ENCODE results near the gene FHIT.
A peak's percentile ranks its signal among the peaks of the same experiment; 100 is the strongest.

The FHIT gene

DNA sequence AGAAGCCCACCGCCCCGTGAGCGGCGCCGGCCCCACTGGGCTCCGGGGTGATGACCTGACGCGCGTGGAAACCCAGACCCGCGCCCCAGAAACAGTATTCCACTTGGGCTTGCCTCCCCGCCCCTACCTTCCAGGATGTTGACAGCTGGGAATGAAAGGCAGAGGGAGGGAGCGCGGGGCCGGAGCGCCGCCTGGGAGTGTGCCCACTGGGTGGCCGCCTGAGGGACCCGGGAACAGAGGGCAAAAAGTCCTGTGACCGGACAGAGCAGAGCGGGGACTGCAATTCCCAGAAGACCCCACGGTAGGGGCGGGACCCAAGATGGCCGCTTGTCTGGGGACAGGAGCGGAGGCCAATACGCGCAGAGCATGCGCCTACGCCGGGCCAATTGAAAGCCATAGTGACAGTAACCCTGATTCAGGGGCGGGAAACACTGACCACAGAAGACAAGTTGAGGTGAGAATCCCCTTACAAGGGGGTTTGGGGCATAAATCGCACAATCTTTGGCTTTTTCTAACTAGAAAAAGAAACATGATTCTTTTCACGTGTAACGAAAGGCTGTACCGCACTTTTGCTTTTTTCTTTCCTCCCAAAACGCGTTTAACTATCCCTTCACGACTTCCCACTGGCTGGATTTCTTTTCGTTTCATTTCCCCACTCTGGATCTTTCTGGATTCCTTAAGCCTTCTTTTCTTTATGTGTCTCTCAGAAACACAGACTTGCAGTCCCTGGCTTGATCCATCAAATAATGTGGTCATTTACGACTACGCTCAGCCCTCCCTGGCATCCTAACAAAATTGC is at the start of gene FHIT:
Gene FHIT, minus strand, starts transcription at position 279 of the 799 bp plus-strand sequence.
- peak; percentile 73 to 84 for DNase-seq (ENCODE audit: low read depth in 2 of 2)

DNA sequence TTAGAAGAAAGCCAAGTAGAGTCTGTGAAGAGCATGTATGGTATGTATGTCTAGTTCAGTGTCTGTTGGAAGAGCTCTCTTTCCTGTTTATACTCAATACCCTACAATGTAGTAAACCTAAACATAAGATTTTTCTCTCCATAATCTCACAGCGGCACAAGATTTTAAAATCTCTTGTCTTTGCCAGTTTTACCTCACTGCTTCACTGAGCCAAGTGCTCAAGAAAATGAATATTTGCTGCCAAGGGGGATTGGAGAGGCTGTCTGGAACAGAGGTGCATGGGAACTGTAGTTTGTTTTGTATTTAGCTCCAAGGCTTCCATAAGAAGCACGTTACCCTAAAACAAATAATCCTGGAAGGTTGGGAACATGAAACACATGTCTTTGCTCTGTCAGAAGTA is 49.5 kb upstream of the FHIT start:
- DNase-seq (ENCODE audit: low read depth in 2 of 2), result no peak

DNA sequence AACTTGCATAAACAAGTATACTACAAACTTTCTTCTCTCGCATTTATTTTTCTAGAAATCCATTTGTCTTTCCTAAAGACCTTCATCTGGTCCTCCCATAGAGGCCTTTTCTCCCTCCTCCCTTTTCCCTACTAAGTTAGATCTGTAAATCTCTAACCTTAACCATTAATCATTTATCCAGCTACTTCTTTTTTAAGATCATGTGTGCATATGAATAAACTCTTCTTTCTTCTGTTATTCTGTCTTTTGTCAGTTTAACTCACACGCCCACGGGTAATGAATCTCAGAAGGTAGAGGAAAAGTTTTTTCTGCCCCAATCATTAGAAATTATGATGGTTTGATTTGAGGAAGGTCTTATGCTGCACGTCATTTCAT is 48.7 kb upstream of the FHIT start:
- DNase-seq (ENCODE audit: low read depth in 2 of 2), result no peak

DNA sequence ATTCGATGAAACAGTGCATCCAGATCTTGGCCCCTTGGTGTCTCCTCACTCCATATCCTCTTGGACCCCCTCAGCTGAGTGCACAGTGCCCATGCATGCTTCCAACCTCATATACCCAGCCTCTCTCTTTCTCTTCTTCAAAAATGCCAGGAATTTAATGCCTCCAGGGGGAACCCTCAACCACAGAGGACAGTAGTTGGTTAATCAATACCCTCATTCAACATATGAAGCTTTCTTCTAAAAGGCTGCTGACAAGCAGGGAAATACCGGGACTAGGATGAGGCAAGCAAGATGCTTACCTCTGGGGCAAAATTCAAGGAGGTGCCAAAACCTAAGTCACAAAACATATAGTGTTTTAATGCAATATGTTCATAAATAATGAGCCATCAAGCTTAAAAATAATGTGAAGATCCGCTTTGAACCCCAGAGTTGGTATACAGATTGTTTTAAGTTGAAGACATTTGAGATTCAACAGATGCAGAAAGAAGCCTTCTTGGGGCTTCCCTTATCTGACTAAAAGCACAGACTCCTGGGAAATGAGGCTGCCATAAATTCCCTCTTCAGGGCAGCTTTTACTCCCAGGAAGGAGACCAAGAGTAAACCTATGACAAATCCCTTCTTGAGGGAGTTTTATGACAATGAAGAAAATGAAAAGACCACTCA is 48.2 kb upstream of the FHIT start:
- DNase-seq (ENCODE audit: low read depth in 2 of 2), result no peak

DNA sequence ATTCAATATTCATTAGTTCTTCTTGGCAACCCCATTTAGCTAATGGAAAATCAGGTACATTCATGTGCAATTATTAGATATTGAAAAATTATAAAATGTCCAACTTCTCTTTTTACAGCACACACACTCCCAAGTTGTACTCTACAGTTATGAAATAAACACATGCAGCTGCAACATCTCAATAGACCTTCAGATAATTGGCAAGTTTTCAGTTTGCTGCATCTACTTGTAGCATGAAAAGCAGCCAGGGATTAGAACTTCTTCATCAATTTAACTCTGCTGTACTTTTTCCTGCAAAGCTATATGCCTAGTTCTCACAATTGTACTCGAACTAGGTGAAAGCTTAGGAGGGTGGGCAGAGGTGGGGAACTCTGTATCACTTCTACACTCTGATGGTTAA is 46.6 kb upstream of the FHIT start:
- no peak for DNase-seq (ENCODE audit: low read depth in 2 of 2)

DNA sequence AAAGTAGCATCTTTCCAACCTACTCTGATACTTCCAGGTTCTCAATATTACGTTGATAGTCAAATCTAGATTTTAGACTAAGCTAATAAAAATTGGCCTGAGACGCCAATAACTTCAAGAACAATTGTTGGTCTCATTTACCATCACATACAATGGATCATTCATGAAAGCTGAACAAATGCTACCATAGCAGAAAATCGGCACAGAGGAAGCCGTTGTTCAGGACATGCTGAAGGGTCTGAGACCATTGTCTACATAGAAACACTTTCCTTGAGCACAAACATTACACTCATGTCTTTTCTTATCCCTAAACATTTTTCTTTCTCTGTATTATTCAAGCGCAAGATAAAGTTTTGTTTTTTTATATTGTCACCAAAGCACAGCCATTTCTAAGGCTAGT is 37.2 kb upstream of the FHIT start:
- DNase-seq (ENCODE audit: low read depth in 2 of 2), result no peak

DNA sequence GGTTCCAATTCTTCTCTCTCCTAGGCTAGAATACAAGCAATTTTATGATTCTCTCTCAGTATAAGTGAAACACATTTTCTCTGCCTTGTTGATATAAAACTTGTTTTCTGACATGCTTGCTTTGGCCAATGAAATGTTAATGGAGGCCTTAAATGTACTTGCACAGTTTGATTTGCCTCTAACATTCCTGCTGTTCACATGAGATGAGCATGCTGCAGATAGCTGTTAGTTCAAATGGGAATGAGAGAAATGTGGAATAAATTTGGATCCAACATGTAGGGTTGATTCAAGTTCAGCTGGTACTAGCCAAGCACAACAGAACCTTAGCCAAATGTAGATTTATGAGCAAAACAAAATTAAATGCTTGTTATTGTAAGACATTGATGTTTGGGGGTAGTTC is 32.6 kb upstream of the FHIT start:
- no peak for DNase-seq (ENCODE audit: low read depth in 2 of 2)

DNA sequence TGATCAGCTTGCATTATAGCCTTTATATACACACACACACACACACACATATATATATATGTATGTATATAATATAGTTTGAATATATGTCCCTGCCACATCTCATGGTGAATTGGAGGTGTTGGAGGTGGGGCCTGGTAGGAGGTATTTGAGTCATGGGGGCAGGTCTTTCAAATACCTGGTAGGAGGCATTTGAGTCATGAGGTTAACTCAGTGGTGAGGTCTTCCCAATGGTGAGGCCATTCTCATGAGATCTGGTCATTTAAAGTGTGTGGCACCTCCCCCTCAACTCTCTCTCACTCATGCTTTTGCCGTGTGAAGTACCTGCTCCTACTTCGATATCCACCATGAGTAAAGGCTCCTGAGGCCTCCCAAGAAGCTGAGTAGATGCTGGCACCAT is 27.5 kb upstream of the FHIT start:
- DNase-seq (ENCODE audit: low read depth in 2 of 2), result no peak

DNA sequence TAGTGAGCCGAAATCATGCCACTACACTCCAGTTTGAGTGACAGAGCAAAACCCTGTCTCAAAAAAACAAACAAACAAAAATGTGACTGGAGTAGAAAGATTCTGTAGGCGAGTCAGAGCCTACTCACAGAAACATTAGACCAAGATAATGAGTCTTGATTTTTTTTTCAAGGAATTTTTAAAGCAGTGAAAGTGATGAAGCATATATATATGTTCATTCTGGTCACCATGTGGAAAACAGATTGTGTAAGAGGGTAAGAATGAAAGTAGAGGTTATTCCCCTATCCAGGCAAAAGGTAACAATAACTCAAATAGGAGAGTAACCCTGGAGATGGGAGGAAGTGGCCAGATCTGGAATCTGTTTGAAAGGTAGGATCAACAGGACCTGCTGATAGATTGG is 26.2 kb upstream of the FHIT start:
- no peak for DNase-seq (ENCODE audit: low read depth in 2 of 2)

DNA sequence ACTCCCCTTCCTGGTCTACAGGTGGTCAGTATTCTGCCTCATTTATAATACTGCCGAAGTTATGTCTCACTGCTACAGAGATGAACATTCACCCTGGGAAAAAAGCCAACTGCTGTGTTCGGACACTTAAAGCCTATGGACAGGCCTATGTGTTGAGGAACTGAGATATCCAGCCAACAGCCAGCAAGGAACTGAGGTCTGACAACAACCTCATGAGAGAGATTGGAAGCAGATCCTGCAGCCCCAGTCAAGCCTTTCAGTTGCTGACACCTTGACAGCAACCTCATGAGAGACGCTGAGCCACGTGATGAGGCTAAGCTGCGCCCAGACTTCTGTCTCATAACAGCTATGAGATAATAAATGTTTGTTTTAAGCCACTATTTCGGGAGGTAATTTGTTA is 18.2 kb upstream of the FHIT start:
- DNase-seq (ENCODE audit: low read depth in 2 of 2), result no peak

DNA sequence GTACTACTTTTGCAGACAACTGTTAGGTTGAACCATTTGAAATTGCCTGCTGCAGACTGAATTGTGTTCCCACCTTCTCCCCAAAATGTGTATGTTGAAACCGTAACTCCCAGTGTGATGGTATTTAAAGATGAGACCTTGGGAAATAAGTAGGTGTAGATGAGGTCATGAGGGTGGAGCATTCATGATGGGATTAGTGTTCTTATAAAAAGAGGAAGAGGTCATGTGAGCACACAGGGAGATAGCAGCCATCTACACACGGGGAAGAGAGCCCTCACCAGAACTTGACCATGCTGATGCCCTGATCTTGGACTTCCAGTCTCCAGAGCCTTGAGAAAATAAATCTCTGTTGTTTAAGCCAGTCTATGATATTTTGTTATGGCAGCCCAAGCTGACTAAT is 17.4 kb upstream of the FHIT start:
- no peak for DNase-seq (ENCODE audit: low read depth in 2 of 2)

DNA sequence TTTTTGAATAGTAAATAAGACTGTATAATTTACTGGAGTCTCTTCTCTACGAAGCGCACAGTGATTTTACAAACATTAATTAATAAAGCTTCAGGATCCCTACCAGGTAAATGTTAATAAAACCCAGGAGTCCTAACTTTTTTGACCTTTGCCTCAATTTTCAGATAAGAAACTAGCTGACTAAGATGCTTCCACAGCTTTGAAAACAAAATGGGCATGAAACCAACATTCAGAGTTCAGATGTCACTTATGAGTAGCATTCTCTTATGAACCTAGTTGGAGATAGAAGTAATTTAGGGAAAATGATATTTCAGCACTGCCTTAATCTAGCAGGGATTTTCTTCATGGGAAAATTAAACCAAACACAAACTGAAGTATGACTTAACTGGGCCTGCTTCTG is 13.0 kb upstream of the FHIT start:
- no peak for DNase-seq (ENCODE audit: low read depth in 2 of 2)

DNA sequence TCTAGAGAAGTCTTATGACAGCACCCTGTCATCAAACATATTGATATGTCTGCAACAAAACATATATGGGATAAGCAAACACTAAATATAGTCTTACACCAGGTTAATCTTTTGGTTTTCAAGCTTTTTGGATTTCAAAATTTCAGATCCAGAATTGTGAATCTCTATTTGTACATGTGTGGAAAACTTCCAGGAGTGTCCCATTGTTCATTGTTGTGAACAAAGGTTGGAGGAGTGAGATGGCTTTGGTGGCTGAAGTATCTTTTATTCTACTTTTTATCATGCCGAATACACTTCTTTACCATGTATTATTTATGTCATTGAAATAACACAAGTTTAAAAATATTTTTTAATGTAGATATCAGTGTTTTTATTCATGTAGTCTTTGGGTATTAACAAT is 5.9 kb upstream of the FHIT start:
- DNase-seq (ENCODE audit: low read depth in 2 of 2), result no peak

DNA sequence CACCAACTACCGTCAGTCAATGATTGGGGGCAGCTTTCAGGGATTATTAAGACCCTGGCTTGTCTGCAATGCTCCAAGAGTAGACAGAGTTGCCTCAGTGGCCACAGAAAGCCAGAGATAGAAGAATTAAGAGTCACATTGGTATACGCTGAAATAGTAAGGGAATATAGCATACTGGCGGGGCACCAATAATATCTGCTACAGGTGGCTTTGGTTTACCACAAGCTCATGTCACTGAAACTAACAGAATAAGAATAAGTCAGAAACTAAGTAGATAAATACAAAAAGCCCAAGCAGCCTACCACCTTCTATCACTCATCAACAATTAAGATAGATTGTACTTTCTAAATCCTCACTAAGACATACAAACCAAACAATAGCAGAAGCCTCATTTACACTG is 2.5 kb upstream of the FHIT start:
- DNase-seq (ENCODE audit: low read depth in 2 of 2), result no peak

DNA sequence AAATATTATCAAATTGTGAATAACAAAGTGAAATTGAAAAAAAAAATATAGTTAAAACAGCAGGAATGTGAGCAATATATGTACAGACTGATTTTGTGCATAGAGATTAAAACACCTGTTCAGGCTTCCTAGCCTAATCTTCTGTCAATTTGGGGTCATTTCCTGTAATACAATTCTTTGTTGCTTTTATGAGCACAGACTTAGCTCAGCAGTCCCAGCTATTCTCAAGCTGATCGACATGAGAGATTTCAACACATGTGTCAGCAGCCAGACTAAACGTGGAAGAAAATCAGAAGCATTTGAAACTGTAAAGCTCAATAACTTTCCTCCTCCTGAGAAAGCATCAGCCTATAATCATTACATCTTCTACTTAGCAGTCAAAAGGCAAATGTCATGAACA is 1.6 kb upstream of the FHIT start:
- DNase-seq (ENCODE audit: low read depth in 2 of 2), result no peak

DNA sequence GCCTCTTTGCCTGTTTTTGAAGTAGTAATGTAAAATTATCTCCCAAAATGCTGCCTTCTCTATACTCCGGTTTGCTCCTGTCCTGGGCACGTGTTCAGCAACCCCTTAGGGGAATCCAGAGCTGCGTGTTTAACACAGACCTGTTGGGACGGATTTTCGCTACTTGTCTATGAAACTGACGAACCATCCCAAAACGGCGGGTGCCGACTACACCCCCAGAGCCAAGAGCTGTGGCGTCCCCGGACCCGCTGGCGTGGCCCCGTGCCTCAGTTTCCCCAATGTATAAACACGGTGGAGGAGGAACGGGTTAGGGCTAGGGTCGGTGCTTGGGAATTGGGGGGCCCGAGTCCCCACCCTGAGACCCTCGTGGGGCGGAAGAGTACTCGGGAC is 473 bp downstream of the FHIT start:
- DNase-seq (ENCODE audit: low read depth in 2 of 2), result peak in 1 of 2 donors; percentile 4

DNA sequence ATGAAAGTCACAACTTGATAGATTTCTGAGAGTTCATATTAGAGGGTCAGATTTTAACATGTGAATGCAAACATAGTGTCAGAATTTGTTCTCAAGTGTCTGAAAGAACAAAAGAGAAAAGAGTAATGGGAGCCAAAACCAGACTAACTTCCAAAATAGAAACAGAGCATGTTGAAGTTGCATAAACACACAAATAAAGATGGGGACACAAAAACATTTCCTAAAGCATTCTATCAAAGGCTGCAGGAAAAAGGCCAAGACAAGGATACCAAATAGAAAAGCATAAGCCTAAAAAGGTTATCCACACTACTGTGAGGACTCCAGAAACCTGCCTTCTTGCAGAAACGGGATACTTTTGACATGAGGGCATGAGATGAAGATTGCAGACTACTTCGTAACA is 2.8 kb downstream of the FHIT start:
- no peak for DNase-seq (ENCODE audit: low read depth in 2 of 2)

DNA sequence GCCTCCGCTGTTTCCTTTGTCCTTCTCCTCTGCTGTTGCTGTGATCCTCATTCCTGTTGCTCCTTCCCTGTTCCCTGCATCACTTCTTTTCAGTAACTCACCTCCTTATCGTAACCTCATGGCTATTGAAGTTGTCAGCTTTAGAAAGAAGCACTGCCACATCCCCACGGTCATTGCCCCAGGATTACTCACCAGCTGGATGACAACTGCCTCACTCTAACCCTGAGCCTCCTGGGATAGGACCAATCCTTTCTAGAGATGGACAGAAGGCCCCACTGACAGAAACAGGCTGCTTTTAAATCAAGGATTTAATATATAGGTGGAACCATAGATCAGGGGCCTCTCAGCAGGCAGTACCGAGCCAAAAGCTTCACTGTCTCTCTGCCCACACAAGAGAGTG is 4.1 kb downstream of the FHIT start:
- DNase-seq (ENCODE audit: low read depth in 2 of 2), result no peak

DNA sequence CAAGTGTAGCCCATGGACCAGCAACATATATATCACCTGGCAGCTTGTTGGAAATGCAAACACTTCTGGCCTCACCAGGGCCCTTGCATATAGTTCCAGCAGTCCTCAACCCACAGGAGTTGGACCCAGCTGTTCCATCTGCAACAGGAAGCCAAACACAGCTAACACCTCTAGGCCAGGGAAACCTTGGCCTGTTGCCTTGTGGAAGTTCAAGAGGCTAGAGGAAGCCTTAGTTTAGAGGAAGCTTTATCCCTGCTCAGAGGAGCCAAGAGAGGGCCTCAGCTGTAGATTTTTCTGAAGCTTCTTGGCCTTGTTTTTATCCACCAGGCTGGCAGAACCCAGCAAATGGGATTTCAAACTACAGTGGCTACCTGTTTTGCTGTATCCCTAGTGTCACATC is 11.4 kb downstream of the FHIT start:
- no peak for DNase-seq (ENCODE audit: low read depth in 2 of 2)

DNA sequence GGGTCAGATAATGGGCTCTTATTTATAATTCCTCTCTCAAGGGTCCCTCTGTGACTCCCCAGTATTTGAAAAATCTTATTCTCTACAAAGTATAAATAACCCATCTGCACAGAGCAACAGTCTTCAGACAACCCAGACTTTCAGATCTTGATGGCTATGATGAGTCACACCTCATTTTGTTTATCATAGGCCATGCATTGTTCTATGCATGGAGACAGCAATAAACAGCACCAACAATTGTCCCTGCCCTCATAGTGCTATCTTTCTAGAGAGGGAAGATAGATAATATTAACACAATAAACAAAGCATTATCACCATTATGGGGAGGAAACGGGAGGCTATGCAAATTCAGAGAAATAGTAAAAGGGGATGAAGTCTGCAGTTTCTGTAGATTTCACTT is 13.4 kb downstream of the FHIT start:
- no peak for DNase-seq (ENCODE audit: low read depth in 2 of 2)

DNA sequence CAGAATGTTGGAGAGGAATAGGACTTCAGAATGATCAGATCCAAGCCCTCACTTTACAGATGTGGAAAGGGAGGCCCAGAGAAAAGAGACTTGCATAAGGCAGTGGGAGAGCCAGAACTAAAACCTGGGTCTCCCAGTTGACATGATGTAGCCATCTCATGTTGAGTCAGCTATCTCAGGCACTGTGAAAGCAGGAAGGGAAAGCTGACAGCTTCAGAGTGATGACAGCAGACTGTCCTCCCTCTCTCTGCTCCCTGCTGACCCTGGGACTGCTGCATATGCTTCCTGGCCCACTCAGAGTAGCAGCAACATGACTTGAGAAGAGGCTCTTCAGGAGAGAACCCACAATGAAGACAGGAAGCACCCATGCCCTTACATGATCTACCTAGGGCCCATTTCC is 14.7 kb downstream of the FHIT start:
- no peak for DNase-seq (ENCODE audit: low read depth in 2 of 2)

DNA sequence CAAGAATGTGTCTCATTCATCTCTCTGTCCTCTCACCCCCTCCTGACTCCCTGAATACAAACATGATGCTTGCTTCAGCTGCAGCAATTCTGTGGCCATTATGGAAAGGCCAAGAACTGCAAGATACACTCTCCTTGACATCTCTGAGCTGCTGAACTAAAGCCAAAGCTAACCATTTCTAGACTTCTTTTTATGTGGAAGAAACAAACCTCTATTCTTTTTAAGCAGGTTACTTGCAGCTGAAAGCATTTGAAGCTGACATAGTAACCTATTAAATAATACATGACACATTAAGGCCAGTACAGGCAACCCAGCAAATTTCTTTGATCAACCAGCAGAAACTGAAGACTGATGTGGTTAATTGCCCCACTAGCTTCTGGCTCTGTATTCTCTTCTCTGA is 17.5 kb downstream of the FHIT start:
- DNase-seq (ENCODE audit: low read depth in 2 of 2), result no peak

DNA sequence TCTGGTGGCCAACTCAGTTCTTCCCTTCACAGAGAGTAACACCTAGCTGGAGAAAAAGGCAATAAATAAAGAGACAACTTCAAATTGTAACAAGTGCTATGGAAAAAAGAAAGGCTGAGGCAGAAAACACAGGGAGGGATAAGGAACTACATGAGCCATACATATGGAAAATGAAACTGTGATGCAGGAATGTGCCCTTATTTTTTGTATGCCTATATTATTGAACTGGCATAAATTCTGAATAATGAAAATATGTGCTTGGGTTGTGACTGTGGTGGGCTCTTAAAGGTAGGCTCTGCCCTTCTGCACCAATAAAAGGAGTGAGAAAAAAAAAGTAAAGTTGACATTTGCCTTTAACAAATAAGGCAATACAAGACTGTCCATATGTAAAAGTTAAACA is 19.6 kb downstream of the FHIT start:
- DNase-seq (ENCODE audit: low read depth in 2 of 2), result no peak

DNA sequence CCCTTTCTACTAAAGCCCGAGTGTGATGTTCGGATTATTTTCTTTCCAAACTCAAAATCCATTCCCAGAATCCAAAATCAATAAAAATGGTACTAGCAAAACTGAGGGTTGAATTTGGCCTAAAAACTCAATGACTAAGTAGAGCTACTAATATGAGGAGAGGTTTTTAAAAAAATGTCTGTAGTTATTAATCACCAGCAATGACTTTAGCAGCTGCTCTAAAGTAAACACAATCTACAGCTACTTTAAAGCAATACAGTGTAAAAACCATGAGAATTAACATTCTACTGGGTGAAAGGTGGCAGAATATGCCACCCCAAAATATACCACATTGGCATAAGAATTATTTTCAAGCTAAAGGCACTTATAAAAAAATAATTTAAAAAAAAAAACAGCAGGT is 23.5 kb downstream of the FHIT start:
- no peak for DNase-seq (ENCODE audit: low read depth in 2 of 2)
